ENCODE measurements around the gene KRTAP5-3.

DNA sequence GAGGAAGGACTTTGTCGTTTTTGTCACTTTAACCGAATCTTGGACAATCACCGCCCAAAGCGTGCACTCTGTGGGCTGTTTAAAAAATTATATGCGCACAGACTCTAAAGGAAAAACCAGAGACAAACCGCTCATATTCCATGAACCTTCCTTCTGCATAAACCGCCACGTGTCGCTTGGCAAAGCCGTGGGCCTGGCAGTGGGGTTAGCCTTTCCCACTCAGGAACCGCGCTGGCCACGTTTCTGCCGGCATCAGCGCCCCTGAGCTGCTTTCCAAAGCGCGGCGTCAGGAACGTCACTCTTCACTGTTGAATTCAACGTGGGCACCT lies 44.1 kb upstream of the KRTAP5-3 start:
- TF ChIP-seq EZH2 (IDR thresholded peaks at IDR 0.05; ENCODE audit: borderline replicate concordance, insufficient read depth, low read depth, low read length, poor library complexity, severe bottlenecking): no peak
- no peak for TF ChIP-seq CTCF (IDR thresholded peaks at IDR 0.05)
